Endothelial cell of hepatic sinusoid (primary cell): ENCODE data around the gene QSOX2.
"Not testable (repeated sequence)": the region's sequence is repeated elsewhere in the genome, so short reads cannot be mapped to it uniquely, and the experiment has no call there.

Source experiments
- in situ Hi-C: cut with HindIII; loops from 2 replicates; pipeline ENCODE4 v1.10.0; 2017; ENCODE audit warnings: low sequenced_read_pairs

Gene QSOX2

GRCh38 chr9:136238342-136238732 is 7.3 kb downstream of the QSOX2 start:
- in situ Hi-C loops, result no loop called here

GRCh38 chr9:136237486-136238341 is 7.9 kb downstream of the QSOX2 start:
- in situ Hi-C loops, result no loop called here

- in situ Hi-C loops, result not testable (repeated sequence)
Measured at GRCh38 chr9:136236471-136237410, 8.9 kb downstream of the QSOX2 start.

GRCh38 chr9:136235709-136236455 is 9.7 kb downstream of the QSOX2 start:
- in situ Hi-C loops, result no loop called here

DNA sequence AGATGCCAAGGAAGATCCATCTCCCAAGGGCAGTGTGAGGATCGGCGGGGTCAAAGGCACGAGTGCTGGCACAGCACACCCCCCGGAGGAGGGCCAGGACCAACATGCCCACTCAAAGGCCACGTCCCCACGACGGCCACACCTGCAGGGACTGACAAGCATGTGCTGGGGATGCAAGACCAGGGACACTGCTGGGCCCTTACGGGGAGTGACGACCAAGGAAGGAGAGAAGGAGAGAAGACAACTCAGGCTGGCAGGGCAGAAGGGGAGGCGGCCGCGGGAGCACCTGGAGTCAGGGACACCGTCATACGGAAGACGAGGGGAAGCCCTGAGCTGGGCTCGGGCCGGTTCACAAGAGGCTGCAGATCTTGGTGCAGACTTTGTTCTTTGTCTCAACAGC is 10.4 kb downstream of the QSOX2 start:
- in situ Hi-C loops, result no loop called here

GRCh38 chr9:136234597-136234996 is 11.0 kb downstream of the QSOX2 start:
- in situ Hi-C loops, result no loop called here

GRCh38 chr9:136233868-136234267 is 11.7 kb downstream of the QSOX2 start:
- in situ Hi-C loops, result no loop called here

- in situ Hi-C loops, result no loop called here
Measured at GRCh38 chr9:136233411-136233810, 12.2 kb downstream of the QSOX2 start.

GRCh38 chr9:136232969-136233368 is 12.6 kb downstream of the QSOX2 start:
- in situ Hi-C loops, result no loop called here

- in situ Hi-C loops, result no loop called here
Measured at GRCh38 chr9:136231478-136232297, 13.9 kb downstream of the QSOX2 start.

DNA sequence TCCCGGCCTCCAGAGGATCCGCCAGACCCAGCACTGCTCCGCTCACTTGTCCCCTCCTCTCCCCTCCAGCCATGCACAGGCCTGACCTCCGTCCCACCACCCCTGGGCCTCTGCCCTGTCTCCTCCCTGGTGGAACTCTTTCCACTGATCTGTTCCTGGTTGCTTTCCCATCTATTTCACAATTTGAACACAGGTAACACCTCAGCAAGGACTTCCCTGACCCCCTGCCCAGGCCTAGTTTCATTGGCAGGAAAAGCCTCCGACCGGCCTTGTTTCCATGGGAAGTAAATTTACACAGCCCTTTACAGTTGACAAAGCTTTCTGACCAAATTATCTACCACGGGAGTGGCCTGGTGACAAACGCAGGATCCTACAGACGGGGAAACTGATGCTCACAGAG is 14.8 kb downstream of the QSOX2 start:
- in situ Hi-C loops, result no loop called here

GRCh38 chr9:136230365-136230764 is 15.2 kb downstream of the QSOX2 start:
- in situ Hi-C loops, result no loop called here

- in situ Hi-C loops, result loop anchor here (10.0 kb wide), 1 partner anchor 75 kb away; no protein-coding TSS in a partner anchor
Measured at GRCh38 chr9:136229096-136230065, 16.2 kb downstream of the QSOX2 start.

DNA sequence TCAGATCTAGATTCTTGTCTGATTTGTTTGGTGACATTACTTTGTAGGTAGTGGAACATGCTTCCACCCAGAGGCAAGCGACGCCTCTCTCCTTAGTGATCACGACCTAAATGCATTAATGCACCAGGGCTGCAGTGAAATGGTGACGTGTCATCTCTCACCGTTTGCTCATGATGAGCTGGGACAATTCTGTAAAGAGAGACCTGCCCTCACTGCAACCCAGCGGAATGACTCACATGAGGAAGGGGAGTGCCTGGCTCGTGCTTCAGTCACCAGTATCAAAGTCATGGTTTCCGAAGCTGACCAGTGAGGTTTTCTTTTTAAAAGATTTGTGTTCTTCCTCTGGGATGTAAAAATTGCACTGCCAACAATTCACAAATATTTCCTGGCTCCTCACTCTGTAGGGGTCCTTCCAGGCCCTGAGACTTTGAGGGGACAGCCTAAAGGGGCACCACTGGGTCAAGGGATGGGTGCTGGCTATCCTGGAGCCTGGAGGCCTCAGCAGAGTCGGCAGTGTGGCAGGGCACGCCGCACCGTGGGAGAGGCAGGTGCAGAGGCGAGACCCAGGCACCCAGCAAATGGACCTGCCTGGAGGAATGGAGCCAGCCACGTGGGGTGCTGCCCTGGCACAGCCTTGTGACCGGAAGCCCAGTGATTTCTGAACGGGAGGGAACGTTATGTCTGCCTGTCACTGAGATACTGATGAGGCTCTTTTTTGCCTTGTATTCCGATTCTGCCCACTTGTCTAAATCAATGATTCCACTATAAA is 17.3 kb downstream of the QSOX2 start:
- in situ Hi-C loops, result loop anchor here (10.0 kb wide), 1 partner anchor 73 kb away; no protein-coding TSS in a partner anchor

DNA sequence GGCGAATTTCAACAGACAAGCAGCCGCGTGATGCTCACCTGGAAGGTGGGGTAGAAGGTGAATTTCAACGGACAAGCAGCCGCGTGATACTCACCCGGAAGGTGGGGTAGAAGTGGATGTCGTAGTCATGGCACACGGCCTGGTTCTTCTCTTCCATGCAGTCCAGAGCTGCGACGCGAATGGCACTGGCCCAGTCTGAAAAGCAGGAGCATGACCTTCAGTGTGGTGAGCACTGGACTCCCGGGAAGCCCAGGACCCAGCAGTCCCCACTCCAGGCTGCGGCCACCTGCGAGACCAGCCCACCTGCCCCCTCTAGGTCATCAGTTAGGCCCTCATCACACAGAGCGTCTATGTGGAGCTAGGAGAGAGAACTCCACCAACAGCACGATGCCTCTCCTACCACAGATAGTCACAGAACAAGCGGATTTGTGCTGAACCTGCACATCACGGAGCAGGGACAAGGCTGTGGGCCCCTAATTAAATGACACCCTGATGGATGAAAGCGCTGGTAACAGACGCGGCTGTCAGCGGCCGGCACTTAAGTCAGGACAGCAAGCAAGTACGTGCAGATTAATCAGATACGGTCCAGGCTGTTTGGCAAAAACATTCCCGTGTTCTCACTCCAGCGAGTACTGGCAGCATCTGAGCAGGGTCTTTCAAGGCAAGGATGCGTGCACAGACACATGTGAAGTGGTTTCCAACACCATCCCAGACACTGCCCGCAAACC is 18.8 kb downstream of the QSOX2 start:
- in situ Hi-C loops, result loop anchor here (10.0 kb wide), 1 partner anchor 72 kb away; no protein-coding TSS in a partner anchor

DNA sequence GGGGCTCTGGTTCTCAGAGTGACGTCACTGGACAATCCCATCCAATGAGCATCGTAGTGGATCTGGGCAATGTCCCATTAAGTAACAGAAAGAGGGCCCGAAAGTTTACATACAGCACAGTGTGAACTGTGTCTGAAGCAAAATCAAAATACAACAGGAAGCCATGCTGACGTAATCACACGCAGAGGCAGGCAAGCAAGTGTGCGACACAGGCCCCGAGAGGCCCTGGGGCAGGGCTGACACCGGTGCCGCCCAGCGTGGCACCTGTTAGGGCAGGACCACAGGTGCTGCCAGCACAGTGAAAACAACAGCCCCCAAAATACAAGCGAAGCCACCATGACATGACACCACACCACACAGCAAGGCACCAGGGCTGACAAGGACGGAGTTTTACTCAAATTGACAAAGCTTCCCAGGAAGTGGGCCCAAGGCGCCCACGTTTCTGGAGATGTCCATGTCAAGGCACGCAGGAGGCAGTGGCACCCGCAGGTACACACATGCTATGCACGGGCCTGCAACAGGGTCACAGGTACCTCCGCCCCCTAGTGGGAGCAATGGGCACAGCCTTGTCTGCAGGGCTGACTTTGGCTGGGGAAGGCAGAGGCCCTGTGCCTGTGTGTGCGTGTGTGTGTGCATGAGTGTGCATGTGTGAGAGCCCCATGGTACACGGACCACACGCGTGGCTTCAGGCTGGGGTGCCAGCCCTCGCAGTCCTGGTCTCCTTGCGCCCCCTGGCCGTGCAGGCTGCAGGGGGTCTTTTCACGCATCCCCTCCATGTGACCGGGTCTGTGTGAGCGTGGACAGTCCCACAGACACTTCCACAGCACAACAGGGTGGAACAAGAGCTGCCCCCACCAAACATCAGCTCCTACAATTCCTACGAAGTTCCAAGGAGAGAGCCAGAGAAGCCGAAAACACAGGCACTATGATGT is 19.6 kb downstream of the QSOX2 start:
- in situ Hi-C loops, result loop anchor here (10.0 kb wide), 1 partner anchor 71 kb away; no protein-coding TSS in a partner anchor
